ENCODE data around the gene CA14. TPM values are rescaled to one million over a fixed set of nuclear protein-coding genes. Genes with fewer than 3 reads are reported as not detected.
A peak's percentile ranks its signal among the peaks of the same experiment; 100 is the strongest.
"Not testable (repeated sequence)": the region's sequence is repeated elsewhere in the genome, so short reads cannot be mapped to it uniquely, and the experiment has no call there.

CA14 gene
- total and polyA plus RNA-seq, 9 of the 15 experiments (the other 6 are each of a cell fraction or from before 2014, with no cell fraction given), result 0.13 to 0.57 (median 0.26) TPM; not detected in 1

DNA sequence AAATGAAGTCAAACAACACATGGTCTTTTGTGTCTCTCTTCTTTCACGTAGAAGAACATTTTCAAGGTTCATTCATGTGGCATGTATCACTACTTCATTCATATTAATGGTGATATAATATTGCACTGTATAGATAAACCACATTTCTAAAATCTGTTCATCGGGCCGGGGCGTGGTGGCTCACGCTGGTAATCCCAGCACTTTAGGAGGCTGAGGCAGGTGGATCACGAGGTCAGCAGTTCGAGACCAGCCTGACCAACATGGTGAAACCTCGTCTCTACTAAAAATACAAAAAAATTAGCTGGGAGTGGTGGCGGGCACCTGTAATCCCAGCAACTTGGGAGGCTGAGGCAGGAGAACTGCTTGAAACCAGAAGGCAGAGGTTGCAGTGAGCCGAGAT is 29.3 kb upstream of the CA14 start:
- CTCF ChIA-PET (ENCODE audit: low intra/inter-chr PET ratio); H3K27me3 ChIP-seq (ENCODE audit: control insufficient read depth in 2 of 2, insufficient read depth in 2 of 2, low read length in 2 of 2); H4K20me1 ChIP-seq (replicated peaks; ENCODE audit: control insufficient read depth, insufficient read depth, low read length); H3K4me1 ChIP-seq (replicated peaks in 1 of 2; ENCODE audit: control insufficient read depth in 2 of 2, insufficient read depth in 2 of 2, low read length in 2 of 2); H3K9me1 ChIP-seq (ENCODE audit: control insufficient read depth, insufficient read depth, low read length); H2AFZ ChIP-seq (ENCODE audit: low read depth, low read length); H3K9ac ChIP-seq (ENCODE audit: insufficient read depth in 1 of 2, low read depth in 2 of 2, low read length in 2 of 2); BruUV-seq (replicated peaks); in situ Hi-C loops (cut with MboI); H3K9me3 ChIP-seq (replicated peaks; ENCODE audit: control insufficient read depth, insufficient read depth, low read depth, low read length); DNase-seq (ENCODE audit: extremely low read depth in 1 of 4, low spot score in 3 of 4); ATAC-seq; H3K4me2 ChIP-seq (ENCODE audit: insufficient read depth, low read length); H3K4me3 ChIP-seq; H3K27ac ChIP-seq (ENCODE audit: extremely low read depth, low read depth, low read length); FAIRE-seq; intact Hi-C loops (cut with micrococcal nuclease): not testable (repeated sequence)
- TF ChIP-seq POLR2A (conservative IDR thresholded peaks at IDR 0.05), result 0 out of 2 replicates have a peak, but pooled peaks have one; percentile 28
- WGBS (ENCODE audit: insufficient coverage, low coverage, missing lambda C conversion rate), result 96% methylated on average over 10 of the region's 10 CpGs
- POLR2A ChIA-PET, result interaction anchor here (1.4 kb wide), 1 partner anchor 21 kb away, joined by 8 read pairs; no protein-coding TSS in a partner anchor
- Histone ChIP-seq H3K36me3 (ENCODE audit: control insufficient read depth, insufficient read depth, low read length) (peaks cover 78% of the 10 kb centered on the region), H3K79me2 (ENCODE audit: control insufficient read depth, insufficient read depth, low read length) (peaks cover 31% of the 10 kb centered on the region)

DNA sequence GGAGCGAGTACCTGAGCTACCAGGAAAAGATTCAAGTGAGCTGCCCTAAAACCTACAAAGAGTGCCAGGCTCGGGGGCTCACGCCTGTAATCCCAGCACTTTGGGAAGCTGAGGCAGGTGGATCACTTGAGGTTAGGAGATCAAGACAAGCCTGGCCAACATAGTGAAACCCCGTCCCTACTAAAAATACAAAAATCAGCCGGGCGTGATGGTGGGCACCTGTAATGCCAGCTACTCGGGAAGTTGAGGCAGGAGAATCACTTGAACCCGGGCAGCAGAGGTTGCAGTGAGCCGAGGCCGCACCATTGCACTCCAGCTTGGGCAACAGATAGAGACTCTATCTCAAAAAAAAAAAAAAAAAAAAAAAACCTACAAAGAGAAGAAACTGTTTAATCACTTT is 24.7 kb upstream of the CA14 start:
- H3K4me3 ChIP-seq; in situ Hi-C loops (cut with MboI); H2AFZ ChIP-seq (ENCODE audit: low read depth, low read length); H3K9me3 ChIP-seq (replicated peaks; ENCODE audit: control insufficient read depth, insufficient read depth, low read depth, low read length); H3K27me3 ChIP-seq (ENCODE audit: control insufficient read depth in 2 of 2, insufficient read depth in 2 of 2, low read length in 2 of 2); CTCF ChIA-PET (ENCODE audit: low intra/inter-chr PET ratio); H3K27ac ChIP-seq (ENCODE audit: extremely low read depth, low read depth, low read length); H3K4me2 ChIP-seq (ENCODE audit: insufficient read depth, low read length); FAIRE-seq; DNase-seq (ENCODE audit: extremely low read depth in 1 of 4, low spot score in 3 of 4); ATAC-seq; H4K20me1 ChIP-seq (replicated peaks; ENCODE audit: control insufficient read depth, insufficient read depth, low read length); intact Hi-C loops (cut with micrococcal nuclease); BruUV-seq (replicated peaks); H3K9me1 ChIP-seq (ENCODE audit: control insufficient read depth, insufficient read depth, low read length): not testable (repeated sequence)
- 64% methylated on average over 10 of the region's 10 CpGs for WGBS (ENCODE audit: insufficient coverage, low coverage, missing lambda C conversion rate)
- POLR2A ChIA-PET, result interaction anchor here (0.9 to 2.2 kb wide), 5 partner anchors 8 to 71 kb away, joined by 3 to 9 read pairs (median 7); no protein-coding TSS in a partner anchor
- H3K9ac ChIP-seq (ENCODE audit: insufficient read depth in 1 of 2, low read depth in 2 of 2, low read length in 2 of 2), result peak overlapping the region in 1 of 2 experiments; percentile 97; a peak in 1 of 4 replicates
- peaks cover 41% of the 10 kb centered on the region for H3K36me3 ChIP-seq (ENCODE audit: control insufficient read depth, insufficient read depth, low read length)
- H3K79me2 ChIP-seq (ENCODE audit: control insufficient read depth, insufficient read depth, low read length), result peaks cover 64% of the 10 kb centered on the region
- peaks cover 13 to 16% of the 10 kb centered on the region in 2 experiments; a peak in 4 of 5 replicates for H3K4me1 ChIP-seq (replicated peaks in 1 of 2; ENCODE audit: control insufficient read depth in 2 of 2, insufficient read depth in 2 of 2, low read length in 2 of 2)

Measured in K562 (cell line).